Ishikawa (cell line): ENCODE measurements around the gene DLGAP4.

ENCODE experiments used
- EGR1 ChIP-seq: IDR thresholded peaks from 2 replicates; pipeline ENCODE4 v1.6.1; 2012
- EP300 ChIP-seq: IDR thresholded peaks from 2 replicates; pipeline ENCODE4 v1.6.1; 2012; ENCODE audit warnings: borderline replicate concordance
- MAX ChIP-seq: IDR thresholded peaks from 2 replicates; pipeline ENCODE4 v1.6.1; 2012
- NFIC ChIP-seq: IDR thresholded peaks from 2 replicates; pipeline ENCODE4 v1.6.1; 2012
- ZBTB7A ChIP-seq: IDR thresholded peaks from 2 replicates; pipeline ENCODE4 v1.6.1; 2012; ENCODE audit warnings: low read depth
- TF ChIP-seq, protein P1 (sequence below): IDR thresholded peaks from 2 replicates; pipeline ENCODE4 v1.6.1; 2012; ENCODE audit warnings: low read depth, mild to moderate bottlenecking

- TF ChIP-seq MAX, result no peak
- TF ChIP-seq ZBTB7A, result no peak
- TF ChIP-seq, protein P1, sequence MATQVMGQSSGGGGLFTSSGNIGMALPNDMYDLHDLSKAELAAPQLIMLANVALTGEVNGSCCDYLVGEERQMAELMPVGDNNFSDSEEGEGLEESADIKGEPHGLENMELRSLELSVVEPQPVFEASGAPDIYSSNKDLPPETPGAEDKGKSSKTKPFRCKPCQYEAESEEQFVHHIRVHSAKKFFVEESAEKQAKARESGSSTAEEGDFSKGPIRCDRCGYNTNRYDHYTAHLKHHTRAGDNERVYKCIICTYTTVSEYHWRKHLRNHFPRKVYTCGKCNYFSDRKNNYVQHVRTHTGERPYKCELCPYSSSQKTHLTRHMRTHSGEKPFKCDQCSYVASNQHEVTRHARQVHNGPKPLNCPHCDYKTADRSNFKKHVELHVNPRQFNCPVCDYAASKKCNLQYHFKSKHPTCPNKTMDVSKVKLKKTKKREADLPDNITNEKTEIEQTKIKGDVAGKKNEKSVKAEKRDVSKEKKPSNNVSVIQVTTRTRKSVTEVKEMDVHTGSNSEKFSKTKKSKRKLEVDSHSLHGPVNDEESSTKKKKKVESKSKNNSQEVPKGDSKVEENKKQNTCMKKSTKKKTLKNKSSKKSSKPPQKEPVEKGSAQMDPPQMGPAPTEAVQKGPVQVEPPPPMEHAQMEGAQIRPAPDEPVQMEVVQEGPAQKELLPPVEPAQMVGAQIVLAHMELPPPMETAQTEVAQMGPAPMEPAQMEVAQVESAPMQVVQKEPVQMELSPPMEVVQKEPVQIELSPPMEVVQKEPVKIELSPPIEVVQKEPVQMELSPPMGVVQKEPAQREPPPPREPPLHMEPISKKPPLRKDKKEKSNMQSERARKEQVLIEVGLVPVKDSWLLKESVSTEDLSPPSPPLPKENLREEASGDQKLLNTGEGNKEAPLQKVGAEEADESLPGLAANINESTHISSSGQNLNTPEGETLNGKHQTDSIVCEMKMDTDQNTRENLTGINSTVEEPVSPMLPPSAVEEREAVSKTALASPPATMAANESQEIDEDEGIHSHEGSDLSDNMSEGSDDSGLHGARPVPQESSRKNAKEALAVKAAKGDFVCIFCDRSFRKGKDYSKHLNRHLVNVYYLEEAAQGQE, result no peak
- no peak for TF ChIP-seq EGR1
- TF ChIP-seq NFIC, result no peak
- no peak for TF ChIP-seq EP300
These were observed 226.2 kb downstream of the DLGAP4 start for GRCh38 chr20:36532388-36532787.
